ENCODE data around the gene NEK4. TPM values are rescaled to one million over a fixed set of nuclear protein-coding genes. Genes with fewer than 3 reads are reported as not detected.

The NEK4 gene
- total and polyA plus RNA-seq, 2 of the 13 experiments (the other 11 are each of a cell fraction or from before 2014, with no cell fraction given) = 16.5 to 38.0 TPM

DNA sequence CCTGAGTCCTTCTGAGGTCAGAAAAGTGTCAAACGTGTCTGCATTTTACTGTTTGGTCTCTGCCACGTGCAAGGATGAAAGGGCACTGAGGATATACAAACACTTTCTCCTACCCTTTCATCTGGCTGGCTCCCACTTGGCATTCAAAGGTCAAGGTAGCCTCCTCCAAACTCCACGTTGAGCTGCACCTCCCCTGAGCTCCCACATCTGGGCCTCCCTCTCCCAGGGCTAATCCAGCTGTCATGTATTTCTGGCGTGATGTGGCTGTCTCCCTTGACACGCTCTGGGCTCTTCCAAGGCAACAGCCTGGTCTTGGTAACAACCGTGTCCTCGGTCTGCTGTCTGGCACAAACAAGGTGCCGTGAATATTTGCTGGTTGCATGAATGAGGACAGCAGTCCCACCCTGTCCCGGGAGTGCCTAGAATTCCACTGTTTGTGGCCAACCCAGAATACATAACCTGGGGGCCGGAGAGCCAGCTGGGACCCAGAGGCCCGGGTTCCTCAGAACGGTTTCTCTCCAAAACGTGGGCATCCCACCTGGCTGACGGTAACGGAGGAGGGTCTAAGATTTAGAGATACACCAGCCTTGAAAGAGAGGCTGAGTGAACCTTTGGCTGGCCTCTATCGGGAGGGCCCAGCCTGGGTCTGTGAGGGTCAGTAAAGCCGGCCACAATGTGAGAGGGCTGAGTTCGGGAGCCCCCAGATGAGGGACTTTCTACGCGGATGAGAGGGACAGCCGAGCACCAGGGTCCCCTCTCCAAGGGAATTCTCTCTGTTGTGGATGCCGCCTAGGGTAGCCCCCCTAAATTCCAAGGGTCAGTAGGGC, 65.9 kb downstream of the NEK4 start (continued):
- TF ChIP-seq E2F2 (CRISPR knock-in tag; IDR thresholded peaks at IDR 0.05; ENCODE audit: borderline replicate concordance) = 0 out of 2 replicates have a peak, but pooled peaks have one; percentile 76
- TF ChIP-seq ZSCAN21 (CRISPR knock-in tag; IDR thresholded peaks at IDR 0.05; ENCODE audit: borderline replicate concordance) = peak; percentile 76; the same call in 1 of the 2 replicates
- no peak for TF ChIP-seq GABPA (IDR thresholded peaks at IDR 0.05; ENCODE audit: low read depth, low read length)
- peak; percentile 56 for TF ChIP-seq GABPA (CRISPR knock-in tag; IDR thresholded peaks at IDR 0.05; ENCODE audit: low read depth)
- peak; percentile 87 for TF ChIP-seq HIVEP1 (CRISPR knock-in tag; IDR thresholded peaks at IDR 0.05)
- no peak for TF ChIP-seq TRAFD1 (CRISPR knock-in tag; IDR thresholded peaks at IDR 0.05; ENCODE audit: borderline replicate concordance)
- TF ChIP-seq SOX6 (IDR thresholded peaks at IDR 0.05) = no peak
- peak; percentile 93 for TF ChIP-seq SOX6 (CRISPR knock-in tag; IDR thresholded peaks at IDR 0.05)
- TF ChIP-seq ZFY (CRISPR knock-in tag; IDR thresholded peaks at IDR 0.05) = peak; percentile 63; the same call in 1 of the 2 replicates
- TF ChIP-seq, protein P1, sequence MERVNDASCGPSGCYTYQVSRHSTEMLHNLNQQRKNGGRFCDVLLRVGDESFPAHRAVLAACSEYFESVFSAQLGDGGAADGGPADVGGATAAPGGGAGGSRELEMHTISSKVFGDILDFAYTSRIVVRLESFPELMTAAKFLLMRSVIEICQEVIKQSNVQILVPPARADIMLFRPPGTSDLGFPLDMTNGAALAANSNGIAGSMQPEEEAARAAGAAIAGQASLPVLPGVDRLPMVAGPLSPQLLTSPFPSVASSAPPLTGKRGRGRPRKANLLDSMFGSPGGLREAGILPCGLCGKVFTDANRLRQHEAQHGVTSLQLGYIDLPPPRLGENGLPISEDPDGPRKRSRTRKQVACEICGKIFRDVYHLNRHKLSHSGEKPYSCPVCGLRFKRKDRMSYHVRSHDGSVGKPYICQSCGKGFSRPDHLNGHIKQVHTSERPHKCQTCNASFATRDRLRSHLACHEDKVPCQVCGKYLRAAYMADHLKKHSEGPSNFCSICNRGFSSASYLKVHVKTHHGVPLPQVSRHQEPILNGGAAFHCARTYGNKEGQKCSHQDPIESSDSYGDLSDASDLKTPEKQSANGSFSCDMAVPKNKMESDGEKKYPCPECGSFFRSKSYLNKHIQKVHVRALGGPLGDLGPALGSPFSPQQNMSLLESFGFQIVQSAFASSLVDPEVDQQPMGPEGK (CRISPR knock-in tag; IDR thresholded peaks at IDR 0.05) = peak; percentile 38; the same call in 1 of the 2 replicates
- TF ChIP-seq ZNF30 (CRISPR knock-in tag; IDR thresholded peaks at IDR 0.05) = no peak
- TF ChIP-seq, protein P2, sequence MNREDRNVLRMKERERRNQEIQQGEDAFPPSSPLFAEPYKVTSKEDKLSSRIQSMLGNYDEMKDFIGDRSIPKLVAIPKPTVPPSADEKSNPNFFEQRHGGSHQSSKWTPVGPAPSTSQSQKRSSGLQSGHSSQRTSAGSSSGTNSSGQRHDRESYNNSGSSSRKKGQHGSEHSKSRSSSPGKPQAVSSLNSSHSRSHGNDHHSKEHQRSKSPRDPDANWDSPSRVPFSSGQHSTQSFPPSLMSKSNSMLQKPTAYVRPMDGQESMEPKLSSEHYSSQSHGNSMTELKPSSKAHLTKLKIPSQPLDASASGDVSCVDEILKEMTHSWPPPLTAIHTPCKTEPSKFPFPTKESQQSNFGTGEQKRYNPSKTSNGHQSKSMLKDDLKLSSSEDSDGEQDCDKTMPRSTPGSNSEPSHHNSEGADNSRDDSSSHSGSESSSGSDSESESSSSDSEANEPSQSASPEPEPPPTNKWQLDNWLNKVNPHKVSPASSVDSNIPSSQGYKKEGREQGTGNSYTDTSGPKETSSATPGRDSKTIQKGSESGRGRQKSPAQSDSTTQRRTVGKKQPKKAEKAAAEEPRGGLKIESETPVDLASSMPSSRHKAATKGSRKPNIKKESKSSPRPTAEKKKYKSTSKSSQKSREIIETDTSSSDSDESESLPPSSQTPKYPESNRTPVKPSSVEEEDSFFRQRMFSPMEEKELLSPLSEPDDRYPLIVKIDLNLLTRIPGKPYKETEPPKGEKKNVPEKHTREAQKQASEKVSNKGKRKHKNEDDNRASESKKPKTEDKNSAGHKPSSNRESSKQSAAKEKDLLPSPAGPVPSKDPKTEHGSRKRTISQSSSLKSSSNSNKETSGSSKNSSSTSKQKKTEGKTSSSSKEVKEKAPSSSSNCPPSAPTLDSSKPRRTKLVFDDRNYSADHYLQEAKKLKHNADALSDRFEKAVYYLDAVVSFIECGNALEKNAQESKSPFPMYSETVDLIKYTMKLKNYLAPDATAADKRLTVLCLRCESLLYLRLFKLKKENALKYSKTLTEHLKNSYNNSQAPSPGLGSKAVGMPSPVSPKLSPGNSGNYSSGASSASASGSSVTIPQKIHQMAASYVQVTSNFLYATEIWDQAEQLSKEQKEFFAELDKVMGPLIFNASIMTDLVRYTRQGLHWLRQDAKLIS (CRISPR knock-in tag; IDR thresholded peaks at IDR 0.05) = 0 out of 2 replicates have a peak, but pooled peaks have one; percentile 51
- 0 out of 2 replicates have a peak, but pooled peaks have one; percentile 42 for TF ChIP-seq AKAP8 (CRISPR knock-in tag; IDR thresholded peaks at IDR 0.05)
- 0 out of 2 replicates have a peak, but pooled peaks have one; percentile 56 for TF ChIP-seq RCOR2 (CRISPR knock-in tag; IDR thresholded peaks at IDR 0.05)
- TF ChIP-seq AGO2 (optimal IDR thresholded peaks at IDR 0.05; ENCODE audit: low read depth, low read length) = no peak
- TF ChIP-seq ZMAT3 (CRISPR knock-in tag; conservative IDR thresholded peaks at IDR 0.05) = peak; percentile 73
- 0 out of 2 replicates have a peak, but pooled peaks have one; percentile 58 for TF ChIP-seq ZNF678 (CRISPR knock-in tag; IDR thresholded peaks at IDR 0.05)
- 0 out of 2 replicates have a peak, but pooled peaks have one; percentile 16 for TF ChIP-seq NFATC3 (CRISPR knock-in tag; IDR thresholded peaks at IDR 0.05)
- TF ChIP-seq NR2C2 (CRISPR knock-in tag; IDR thresholded peaks at IDR 0.05; ENCODE audit: borderline replicate concordance) = peak; percentile 87
- TF ChIP-seq PCBP2 (optimal IDR thresholded peaks at IDR 0.05; ENCODE audit: low read depth, low read length, poor library complexity, severe bottlenecking) = no peak

Data from HepG2 (cell line).